H1 (cell line): ENCODE measurements around the gene PDZRN3. TPM values are rescaled to one million over a fixed set of nuclear protein-coding genes. Genes with fewer than 3 reads are reported as not detected.

ENCODE experiments used
- CTCF ChIA-PET: fragments of 300-600 bp; sonication (Branson Sonifier 250); formaldehyde crosslinking; loops from one replicate; lab custom pipeline; 2021; ENCODE audit not compliant: partially characterized antibody; lab: Charles Lee
- POLR2A ChIA-PET: fragments of 300-600 bp; sonication (Branson Sonifier 250); formaldehyde crosslinking; loops from one replicate; lab custom pipeline; 2021; ENCODE audit warnings: inconsistent platforms; ENCODE audit not compliant: partially characterized antibody; lab: Charles Lee
- DNase-seq, 2 experiments: peaks; one replicate each; pipeline versions ENCODE4 v3.0.0 to v3.0.0-alpha.2; 2010 to 2022; ENCODE audit warnings: low spot score in 2 of 2, low read depth in 1 of 2, mixed read lengths in 1 of 2
- FAIRE-seq: peaks from 2 replicates; lab custom pipeline; 2011; peaks lifted over from hg19 to GRCh38; lab: Jason Lieb, UNC
- H2AFZ ChIP-seq: 2 replicates; pipeline ENCODE4 v1.8.1; 2012; ENCODE audit warnings: low read length, inconsistent platforms
- H2AK5ac ChIP-seq: 2 replicates; pipeline ENCODE4 v1.6.1; 2013; ENCODE audit warnings: low read depth, low read length
- H2BK120ac ChIP-seq: replicated peaks from 2 replicates; pipeline ENCODE3; 2013; ENCODE audit warnings: low read depth, low read length, inconsistent platforms
- H2BK12ac ChIP-seq: 2 replicates; pipeline ENCODE4 v1.6.1; 2013; ENCODE audit warnings: low read depth, low read length
- H2BK15ac ChIP-seq: 2 replicates; pipeline ENCODE4 v1.6.1; 2013; ENCODE audit warnings: low read length
- H2BK20ac ChIP-seq: 2 replicates; pipeline ENCODE4 v1.6.1; 2013; ENCODE audit warnings: low read length
- H2BK5ac ChIP-seq: 2 replicates; pipeline ENCODE4 v1.6.1; 2013; ENCODE audit warnings: low read depth, low read length
- H3K14ac ChIP-seq: 2 replicates; pipeline ENCODE4 v1.6.1; 2013; ENCODE audit warnings: inconsistent platforms; ENCODE audit not compliant: insufficient read length
- H3K18ac ChIP-seq: 2 replicates; pipeline ENCODE4 v1.6.1; 2013; ENCODE audit warnings: low read length; ENCODE audit errors: extremely low read depth
- H3K23ac ChIP-seq: 2 replicates; pipeline ENCODE4 v1.6.1; 2013; ENCODE audit warnings: inconsistent platforms; ENCODE audit not compliant: insufficient read length
- H3K23me2 ChIP-seq: 2 replicates; pipeline ENCODE4 v1.6.1; 2013; ENCODE audit warnings: low read depth, low read length
- H3K27ac ChIP-seq: 2 replicates; pipeline ENCODE4 v1.6.1; 2011; ENCODE audit warnings: low read depth, low read length, inconsistent platforms
- H3K27me3 ChIP-seq, 4 experiments: replicated peaks in 1 of 4; 1 replicate in 1 of 4; 2 replicates in 3 of 4; pipeline versions ENCODE4 v1.6.1 to v1.8.1; 2011 to 2013; ENCODE audit warnings: low read length in 3 of 4, mild to moderate bottlenecking in 3 of 4, inconsistent platforms in 2 of 4, mixed read lengths in 2 of 4, moderate library complexity in 1 of 4; ENCODE audit not compliant: control insufficient read depth in 3 of 4, insufficient read depth in 3 of 4; ENCODE audit errors: extremely low read depth in 1 of 4
- H3K36me3 ChIP-seq, 4 experiments: 2 replicates each; pipeline versions ENCODE4 v1.6.1 to v1.8.1; 2011 to 2013; ENCODE audit warnings: mild to moderate bottlenecking in 4 of 4, low read length in 3 of 4, moderate library complexity in 2 of 4, control low read depth in 1 of 4, inconsistent platforms in 1 of 4; ENCODE audit not compliant: insufficient read depth in 4 of 4, control insufficient read depth in 2 of 4
- H3K4ac ChIP-seq: replicated peaks from 2 replicates; pipeline ENCODE3; 2013; ENCODE audit warnings: low read length, low read depth, mixed read lengths, inconsistent platforms; ENCODE audit not compliant: insufficient read length
- H3K4me1 ChIP-seq, 4 experiments: replicated peaks in 1 of 4; 1 replicate in 1 of 4; 2 replicates in 3 of 4; pipeline versions ENCODE4 v1.6.1 to v1.8.1; 2011 to 2013; ENCODE audit warnings: low read length in 3 of 4, inconsistent platforms in 2 of 4, mixed read lengths in 1 of 4; ENCODE audit not compliant: insufficient read depth in 4 of 4, control insufficient read depth in 3 of 4
- H3K4me2 ChIP-seq, 2 experiments: 2 replicates each; pipeline versions ENCODE4 v1.6.1 to v1.8.1; 2011 to 2013; ENCODE audit warnings: low read depth in 2 of 2, low read length in 2 of 2, control low read depth in 1 of 2, inconsistent platforms in 1 of 2, mild to moderate bottlenecking in 1 of 2; ENCODE audit not compliant: insufficient read depth in 1 of 2
- H3K4me3 ChIP-seq, 4 experiments: fragments of 200-600, 300-600 bp in 1 of 4; sonication (generic), shearing (Covaris generic), sonication (Bioruptor Twin) in 1 of 4; 2 replicates each; pipeline versions ENCODE4 v1.5.1 to v1.8.1; 2011 to 2016; ENCODE audit warnings: low read length in 4 of 4, low read depth in 3 of 4, control low read depth in 2 of 4, inconsistent platforms in 2 of 4, mild to moderate bottlenecking in 2 of 4, mixed read lengths in 1 of 4, moderate library complexity in 1 of 4; ENCODE audit not compliant: insufficient read depth in 2 of 4; ENCODE audit errors: extremely low read depth in 1 of 4
- H3K56ac ChIP-seq: replicated peaks from 2 replicates; pipeline ENCODE3; 2013; ENCODE audit warnings: low read depth, mild to moderate bottlenecking, mixed read lengths, low read length, inconsistent platforms; ENCODE audit not compliant: insufficient read length
- H3K79me1 ChIP-seq: 2 replicates; pipeline ENCODE4 v1.6.1; 2013; ENCODE audit warnings: low read depth, low read length, control low read depth
- H3K79me2 ChIP-seq, 2 experiments: 2 replicates each; pipeline versions ENCODE4 v1.6.1 to v1.8.1; 2012 to 2013; ENCODE audit warnings: low read length in 2 of 2, mild to moderate bottlenecking in 2 of 2, inconsistent platforms in 1 of 2; ENCODE audit not compliant: insufficient read depth in 2 of 2, control insufficient read depth in 1 of 2
- H3K9ac ChIP-seq, 4 experiments: replicated peaks in 1 of 4; 1 replicate in 1 of 4; 2 replicates in 3 of 4; pipeline versions ENCODE4 v1.6.1 to v1.8.1; 2011 to 2013; ENCODE audit warnings: low read depth in 3 of 4, low read length in 3 of 4, control low read depth in 2 of 4, mild to moderate bottlenecking in 2 of 4, moderate library complexity in 2 of 4, inconsistent platforms in 1 of 4; ENCODE audit errors: extremely low read depth in 1 of 4
- H3K9me3 ChIP-seq, 2 experiments: 2 replicates each; pipeline versions ENCODE4 v1.6.1 to v1.8.1; 2012 to 2013; ENCODE audit warnings: mild to moderate bottlenecking in 2 of 2, moderate library complexity in 2 of 2, control low read depth in 1 of 2, inconsistent platforms in 1 of 2, low read depth in 1 of 2, low read length in 1 of 2, mixed read lengths in 1 of 2; ENCODE audit not compliant: insufficient read depth in 2 of 2
- H4K20me1 ChIP-seq, 2 experiments: replicated peaks in 1 of 2; 2 replicates each; pipeline versions ENCODE3 to v1.8.1; 2011 to 2013; ENCODE audit warnings: inconsistent platforms in 2 of 2, low read length in 2 of 2, mild to moderate bottlenecking in 1 of 2; ENCODE audit not compliant: insufficient read depth in 2 of 2, control insufficient read depth in 1 of 2
- H4K5ac ChIP-seq: 2 replicates; pipeline ENCODE4 v1.6.1; 2013; ENCODE audit warnings: low read length, low read depth, mixed read lengths, inconsistent platforms; ENCODE audit not compliant: insufficient read length
- H4K8ac ChIP-seq: 2 replicates; pipeline ENCODE4 v1.8.0; 2013; ENCODE audit warnings: mild to moderate bottlenecking, moderate library complexity, low read length, inconsistent platforms; ENCODE audit not compliant: insufficient read depth; ENCODE audit errors: extremely low read depth
- H4K91ac ChIP-seq: replicated peaks from 2 replicates; pipeline ENCODE3; 2013; ENCODE audit warnings: low read length, mixed read lengths, inconsistent platforms; ENCODE audit not compliant: insufficient read length
- ASH2L ChIP-seq: fragments of 200-600, 300-600 bp; sonication (generic); IDR thresholded peaks from one replicate; pipeline ENCODE4 v1.7.1; 2017; ENCODE audit warnings: low read length
- BACH1 ChIP-seq: IDR thresholded peaks from 2 replicates; pipeline ENCODE4 v1.6.1; 2012; ENCODE audit warnings: low read length, improper control_type of control experiment
- BCL11A ChIP-seq, 2 experiments: IDR thresholded peaks; one replicate each; pipeline ENCODE4 v1.6.1; 2011; ENCODE audit warnings: low read depth in 2 of 2, low read length in 2 of 2, mild to moderate bottlenecking in 2 of 2
- BRCA1 ChIP-seq: IDR thresholded peaks from 2 replicates; pipeline ENCODE4 v1.6.1; 2012; ENCODE audit warnings: low read depth, low read length, improper control_type of control experiment
- CEBPB ChIP-seq: IDR thresholded peaks from 2 replicates; pipeline ENCODE4 v1.6.1; 2012; ENCODE audit warnings: low read depth, low read length
- GABPA ChIP-seq: IDR thresholded peaks from 2 replicates; pipeline ENCODE4 v1.6.1; 2011; ENCODE audit warnings: mild to moderate bottlenecking, low read length, moderate library complexity, borderline replicate concordance; ENCODE audit not compliant: insufficient read depth
- GTF2F1 ChIP-seq: IDR thresholded peaks from 2 replicates; pipeline ENCODE4 v1.6.1; 2012; ENCODE audit warnings: low read depth, low read length, improper control_type of control experiment, borderline replicate concordance
- JUND ChIP-seq: IDR thresholded peaks from 2 replicates; pipeline ENCODE4 v1.6.1; 2011; ENCODE audit warnings: mild to moderate bottlenecking, improper control_type of control experiment, low read length
- MAFK ChIP-seq: IDR thresholded peaks from 2 replicates; pipeline ENCODE4 v1.6.1; 2012; ENCODE audit warnings: low read depth, mild to moderate bottlenecking, improper control_type of control experiment, low read length
- POLR2A ChIP-seq, 2 experiments: IDR thresholded peaks; 1 replicate in 1 of 2; 2 replicates in 1 of 2; pipeline ENCODE4 v1.6.1; 2011; ENCODE audit warnings: low read depth in 2 of 2, low read length in 2 of 2, mild to moderate bottlenecking in 2 of 2; ENCODE audit errors: control extremely low read depth in 1 of 2
- RAD21 ChIP-seq, 2 experiments: IDR thresholded peaks in 1 of 2; conservative IDR thresholded peaks in 1 of 2; 2 replicates each; pipeline ENCODE4 v1.6.1; 2011; ENCODE audit warnings: low read depth in 2 of 2, low read length in 2 of 2, improper control_type of control experiment in 1 of 2, inconsistent platforms in 1 of 2, mild to moderate bottlenecking in 1 of 2, moderate library complexity in 1 of 2
- SUZ12 ChIP-seq: fragments of 200-600 bp; sonication (generic); IDR thresholded peaks from 2 replicates; pipeline ENCODE4 v1.6.1; 2012; ENCODE audit warnings: mild to moderate bottlenecking, inconsistent platforms, low read length, moderate library complexity, mixed read lengths
- WGBS, 2 experiments: shearing (Covaris generic) in 1 of 2; methylation state at CpG; one replicate each; pipeline versions ENCODE4 v1.1.6 to v1.1.7; 2013 to 2015; ENCODE audit warnings: low lambda C conversion rate in 2 of 2, mixed read lengths in 2 of 2, inconsistent platforms in 1 of 2, low coverage in 1 of 2, missing lambda C conversion rate in 1 of 2; ENCODE audit not compliant: insufficient replicate concordance in 2 of 2, insufficient coverage in 1 of 2, insufficient read length in 1 of 2; ENCODE audit errors: extremely low coverage in 1 of 2, missing lambda C conversion rate in 1 of 2; 5-methylcytosine and 5-hydroxymethylcytosine counted together
- polyA plus RNA-seq, 7 experiments: library from polyadenylated mRNA; depleted of rRNA in 3 of 7; stranded (reverse) in 5 of 7; unstranded in 2 of 7; fragments of >200 nt in 5 of 7; fragments of 200-250 nt in 2 of 7; gene quantifications; 1 replicate in 5 of 7; 2 replicates in 1 of 7; 4 replicates in 1 of 7; pipeline versions ENCODE4 v1.2.1 to v1.2.3, GENCODE V29; 2011 to 2013; ENCODE audit warnings: missing spikeins in 2 of 7, mixed read lengths in 2 of 7
- total RNA-seq: library from RNA; stranded (reverse); fragmentation: NEBNext Ultra II Directional; extraction: Animal tissue kit (Norgen Biotek cat#: 25700); gene quantifications from 2 replicates; pipeline ENCODE4 v1.2.1, GENCODE V29; 2021

PDZRN3 gene
- total and polyA plus RNA-seq, 2 of the 8 experiments (the other 6 are each of a cell fraction or from before 2014, with no cell fraction given): 4.2 to 20.5 TPM

DNA sequence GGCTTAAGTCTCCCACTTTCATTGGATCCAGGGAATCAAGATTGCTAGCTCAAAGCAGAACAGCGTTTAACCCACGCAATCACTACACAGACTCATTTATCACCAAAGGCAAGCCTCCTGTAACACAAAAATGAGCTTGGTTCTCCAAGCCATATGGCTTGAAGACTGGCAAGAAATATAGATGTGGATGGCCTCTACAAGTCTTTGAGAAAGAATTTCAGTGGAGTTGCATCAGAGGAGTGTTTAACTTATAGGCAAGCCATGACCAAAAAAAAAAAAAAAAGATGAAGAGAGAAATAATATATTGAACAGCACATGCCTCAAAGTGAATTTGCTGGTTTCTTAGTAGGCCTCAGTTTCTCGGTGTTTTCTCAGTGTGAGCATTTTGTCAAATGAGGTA lies 27.3 kb downstream of the PDZRN3 start:
- Histone ChIP-seq H3K9ac (no peak overlapping the region), H2BK12ac (no peak overlapping the region), H2BK5ac (no peak overlapping the region), H2BK15ac (no peak overlapping the region), H3K9me3 (no peaks in the 10 kb centered on the region), H3K36me3 (peaks cover 0 to 9% (median 3%) of the 10 kb centered on the region in 4 experiments; a peak in 4 of 8 replicates), H3K23ac (no peak overlapping the region), H3K4ac (no peak overlapping the region), H3K4me3 (no peak overlapping the region), H2AFZ (no peak overlapping the region), H3K4me1 (peaks cover 0 to 4% (median 3%) of the 10 kb centered on the region in 4 experiments; a peak in 3 of 7 replicates), H3K79me2 (no peaks in the 10 kb centered on the region), H4K5ac (no peak overlapping the region), H2BK20ac (no peak overlapping the region), H3K27ac (no peak overlapping the region), H3K56ac (no peak overlapping the region), H4K8ac (no peak overlapping the region), H3K27me3 (peaks cover 0 to 3% (median 0%) of the 10 kb centered on the region in 4 experiments; a peak in 2 of 7 replicates), H2BK120ac (no peak overlapping the region), H3K18ac (no peak overlapping the region), H3K14ac (no peak overlapping the region), H3K4me2 (no peak overlapping the region), H4K91ac (no peak overlapping the region), H4K20me1 (no peaks in the 10 kb centered on the region), H3K23me2 (no peaks in the 10 kb centered on the region), H3K79me1 (no peaks in the 10 kb centered on the region), H2AK5ac (no peak overlapping the region)
- POLR2A ChIA-PET: no interaction called here
- no peak for TF ChIP-seq BCL11A (IDR thresholded peaks at IDR 0.05; ENCODE audit: low read depth in 2 of 2, low read length in 2 of 2)
- no peak for TF ChIP-seq CEBPB
- TF ChIP-seq RAD21 (IDR thresholded peaks at IDR 0.05 in 1 of 2, conservative IDR thresholded peaks at IDR 0.05 in 1 of 2; ENCODE audit: low read depth in 2 of 2, low read length in 2 of 2): no peak
- TF ChIP-seq BRCA1: no peak
- no peak for TF ChIP-seq ASH2L
- TF ChIP-seq BACH1: no peak
- TF ChIP-seq GTF2F1: no peak
- TF ChIP-seq POLR2A (IDR thresholded peaks at IDR 0.05; ENCODE audit: control extremely low read depth in 1 of 2, low read depth in 2 of 2, low read length in 2 of 2): no peak
- TF ChIP-seq SUZ12: no peak
- TF ChIP-seq JUND: no peak
- no peak for TF ChIP-seq GABPA
- no peak for TF ChIP-seq MAFK
- WGBS, 2 experiments: 97% methylated on average over 3 of the region's 3 CpGs; no CpG with 5 or more reads in 1 of the 2 experiments
- CTCF ChIA-PET: interaction anchor here (1.1 to 1.6 kb wide), 2 partner anchors 15 to 41 kb away, joined by 3 read pairs; no protein-coding TSS in a partner anchor
- FAIRE-seq (no peak), DNase-seq (no peak)
